ENCODE results near the gene SORCS1. TPM values are rescaled to one million over a fixed set of nuclear protein-coding genes. Genes with fewer than 3 reads are reported as not detected.

SORCS1 gene
- total RNA-seq, 1 experiment from 2014 or later: 1.7 TPM

DNA sequence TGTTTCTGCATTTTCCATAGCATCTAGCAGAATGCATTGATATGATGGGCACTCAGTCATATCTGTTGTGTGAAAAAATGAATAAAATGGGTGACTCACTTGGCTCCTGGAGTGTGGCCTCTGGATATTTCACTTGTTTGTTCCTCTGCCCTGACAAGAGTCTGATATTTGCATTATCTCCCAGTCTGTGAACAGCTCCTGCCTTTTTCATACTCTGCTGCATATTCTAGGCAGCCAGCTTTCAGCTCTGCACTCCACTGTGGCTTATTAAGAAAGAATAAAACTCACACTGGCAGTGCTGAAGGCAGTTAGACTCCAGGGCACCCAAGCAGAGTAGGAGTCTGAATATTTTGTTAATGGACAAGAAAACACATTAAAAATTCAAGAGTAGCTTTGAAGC is 623.9 kb downstream of the SORCS1 start:
- peaks cover 8 to 14% of the 10 kb centered on the region in 2 experiments for H3K4me1 Mint-ChIP-seq

More for the DNA sequence above, 623.9 kb downstream of the SORCS1 start:
- H3K27me3 Mint-ChIP-seq (ENCODE audit: low read depth): peaks cover 61% of the 10 kb centered on the region
- H3K4ac ChIP-seq (ENCODE audit: low read depth, low read length): no peak overlapping the region
- no peaks in the 10 kb centered on the region; the same call in 1 of the 2 replicates for H3K4me1 ChIP-seq (ENCODE audit: insufficient read depth, low read length)
- H3K27ac Mint-ChIP-seq: no peak overlapping the region
- H3K36me3 Mint-ChIP-seq (ENCODE audit: insufficient read depth in 1 of 3, low read depth in 3 of 3): no peaks in the 10 kb centered on the region
- peaks cover 14% of the 10 kb centered on the region for H3K27me3 ChIP-seq (ENCODE audit: insufficient read depth, low read length)
- no peaks in the 10 kb centered on the region for H4K20me1 ChIP-seq (ENCODE audit: control insufficient read depth, insufficient read depth, insufficient read length)
- H3K9ac ChIP-seq (ENCODE audit: extremely low read depth, insufficient read length, low read length): no peak overlapping the region
- no peaks in the 10 kb centered on the region for H3K23me2 ChIP-seq (ENCODE audit: insufficient read length, low read depth, low read length, poor library complexity, severe bottlenecking)
- no peak overlapping the region for H3K27ac ChIP-seq (ENCODE audit: insufficient read length, low read depth, low read length)
- no peak overlapping the region for H3K4me3 Mint-ChIP-seq
- no peak overlapping the region for H3K18ac ChIP-seq (ENCODE audit: insufficient read length, low read depth, low read length)
- no peak overlapping the region for H4K5ac ChIP-seq (ENCODE audit: insufficient read length, low read depth, low read length)
- H3T11ph ChIP-seq (ENCODE audit: low read length): no peak overlapping the region
- no peak overlapping the region for H2BK20ac ChIP-seq (ENCODE audit: low read depth, low read length, poor library complexity, severe bottlenecking)
- H3K9me3 ChIP-seq (ENCODE audit: control insufficient read depth, low read depth, low read length): no peaks in the 10 kb centered on the region
- no peak overlapping the region for H4K8ac ChIP-seq (replicated peaks; ENCODE audit: insufficient read length, low read depth, low read length)
- TF ChIP-seq, protein P1, sequence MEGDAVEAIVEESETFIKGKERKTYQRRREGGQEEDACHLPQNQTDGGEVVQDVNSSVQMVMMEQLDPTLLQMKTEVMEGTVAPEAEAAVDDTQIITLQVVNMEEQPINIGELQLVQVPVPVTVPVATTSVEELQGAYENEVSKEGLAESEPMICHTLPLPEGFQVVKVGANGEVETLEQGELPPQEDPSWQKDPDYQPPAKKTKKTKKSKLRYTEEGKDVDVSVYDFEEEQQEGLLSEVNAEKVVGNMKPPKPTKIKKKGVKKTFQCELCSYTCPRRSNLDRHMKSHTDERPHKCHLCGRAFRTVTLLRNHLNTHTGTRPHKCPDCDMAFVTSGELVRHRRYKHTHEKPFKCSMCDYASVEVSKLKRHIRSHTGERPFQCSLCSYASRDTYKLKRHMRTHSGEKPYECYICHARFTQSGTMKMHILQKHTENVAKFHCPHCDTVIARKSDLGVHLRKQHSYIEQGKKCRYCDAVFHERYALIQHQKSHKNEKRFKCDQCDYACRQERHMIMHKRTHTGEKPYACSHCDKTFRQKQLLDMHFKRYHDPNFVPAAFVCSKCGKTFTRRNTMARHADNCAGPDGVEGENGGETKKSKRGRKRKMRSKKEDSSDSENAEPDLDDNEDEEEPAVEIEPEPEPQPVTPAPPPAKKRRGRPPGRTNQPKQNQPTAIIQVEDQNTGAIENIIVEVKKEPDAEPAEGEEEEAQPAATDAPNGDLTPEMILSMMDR (conservative IDR thresholded peaks at IDR 0.05): no peak
- H3K4me2 ChIP-seq (ENCODE audit: insufficient read depth, insufficient read length, low read length): no peak overlapping the region
- peaks cover 1% of the 10 kb centered on the region in 2 experiments; a peak in 2 of 5 replicates for H3K9me3 Mint-ChIP-seq
- H3K79me2 ChIP-seq (ENCODE audit: insufficient read depth, low read length): no peaks in the 10 kb centered on the region
- no peak overlapping the region for H2AFZ ChIP-seq (ENCODE audit: low read length)
- no peak overlapping the region for H2BK120ac ChIP-seq (ENCODE audit: low read depth, low read length, poor library complexity, severe bottlenecking)
- H4K91ac ChIP-seq (ENCODE audit: insufficient read length, low read depth, low read length): no peak overlapping the region
- H3K14ac ChIP-seq (ENCODE audit: insufficient read depth, low read length): no peak overlapping the region
- no peak overlapping the region for H2BK12ac ChIP-seq (ENCODE audit: insufficient read length, low read depth, low read length)
- H3K79me1 ChIP-seq (ENCODE audit: insufficient read depth, low read depth, low read length, poor library complexity, severe bottlenecking): no peaks in the 10 kb centered on the region
- H2BK15ac ChIP-seq (ENCODE audit: low read depth, low read length): no peak overlapping the region
- no peak overlapping the region for H2AK5ac ChIP-seq (ENCODE audit: insufficient read length, low read length)
- no peak for DNase-seq
- H3K56ac ChIP-seq (ENCODE audit: insufficient read length, low read depth, low read length): no peak overlapping the region
- no peak overlapping the region for H3K23ac ChIP-seq (ENCODE audit: insufficient read length, low read depth, low read length)
- H2BK5ac ChIP-seq (ENCODE audit: insufficient read length, low read length): no peak overlapping the region

Measured in H9 (cell line).